Embryonic facial prominence (tissue), 1 donor: ENCODE data around the gene EMID1.

Experiments used
- DNase-seq: peaks from one replicate; pipeline ENCODE4 v3.0.0-alpha.2; 2016; ENCODE audit errors: extremely low spot score

The EMID1 gene

GRCh38 chr22:29205594-29206371 lies at the start of gene EMID1:
EMID1 (plus strand) TSS chr22:29205896; CDS start chr22:29206039, 143 bp downstream.
- DNase-seq = no peak

- DNase-seq = no peak
These were observed 49.7 kb upstream of the EMID1 start for GRCh38 chr22:29155966-29156365.

GRCh38 chr22:29156507-29156906 lies 49.2 kb upstream of the EMID1 start:
- no peak for DNase-seq

- no peak for DNase-seq
These were observed 47.7 kb upstream of the EMID1 start for GRCh38 chr22:29157759-29158535.

- DNase-seq = no peak
These were observed 47.1 kb upstream of the EMID1 start for GRCh38 chr22:29158546-29158945.

- no peak for DNase-seq
These were observed 41.9 kb upstream of the EMID1 start for GRCh38 chr22:29163808-29164207.

- DNase-seq = no peak
These were observed 40.2 kb upstream of the EMID1 start for GRCh38 chr22:29165321-29166060.

- no peak for DNase-seq
These were observed 39.5 kb upstream of the EMID1 start for GRCh38 chr22:29166180-29166579.

GRCh38 chr22:29167032-29167911 lies 38.4 kb upstream of the EMID1 start:
- DNase-seq = no peak

GRCh38 chr22:29171721-29172120 lies 34.0 kb upstream of the EMID1 start:
- DNase-seq = no peak

- DNase-seq = no peak
These were observed 33.5 kb upstream of the EMID1 start for GRCh38 chr22:29172216-29172615.

GRCh38 chr22:29175312-29175835 lies 30.3 kb upstream of the EMID1 start:
- no peak for DNase-seq

- no peak for DNase-seq
These were observed 21.5 kb upstream of the EMID1 start for GRCh38 chr22:29183971-29184848.

GRCh38 chr22:29184849-29185490 lies 20.7 kb upstream of the EMID1 start:
- no peak for DNase-seq

- DNase-seq = no peak
These were observed 19.4 kb upstream of the EMID1 start for GRCh38 chr22:29186302-29186701.

GRCh38 chr22:29187831-29188230 lies 17.9 kb upstream of the EMID1 start:
- DNase-seq = no peak

GRCh38 chr22:29190051-29190450 lies 15.6 kb upstream of the EMID1 start:
- DNase-seq = no peak

- no peak for DNase-seq
These were observed 14.8 kb upstream of the EMID1 start for GRCh38 chr22:29190918-29191317.

GRCh38 chr22:29193021-29193420 lies 12.7 kb upstream of the EMID1 start:
- no peak for DNase-seq

- DNase-seq = no peak
These were observed 11.5 kb upstream of the EMID1 start for GRCh38 chr22:29194184-29194583.
